ENCODE data around the gene TMEM62. TPM values are rescaled to one million over a fixed set of nuclear protein-coding genes. Genes with fewer than 3 reads are reported as not detected.
A peak's percentile ranks its signal among the peaks of the same experiment; 100 is the strongest.

Gene TMEM62
- total RNA-seq, 1 experiment from 2014 or later = 12.5 TPM

DNA sequence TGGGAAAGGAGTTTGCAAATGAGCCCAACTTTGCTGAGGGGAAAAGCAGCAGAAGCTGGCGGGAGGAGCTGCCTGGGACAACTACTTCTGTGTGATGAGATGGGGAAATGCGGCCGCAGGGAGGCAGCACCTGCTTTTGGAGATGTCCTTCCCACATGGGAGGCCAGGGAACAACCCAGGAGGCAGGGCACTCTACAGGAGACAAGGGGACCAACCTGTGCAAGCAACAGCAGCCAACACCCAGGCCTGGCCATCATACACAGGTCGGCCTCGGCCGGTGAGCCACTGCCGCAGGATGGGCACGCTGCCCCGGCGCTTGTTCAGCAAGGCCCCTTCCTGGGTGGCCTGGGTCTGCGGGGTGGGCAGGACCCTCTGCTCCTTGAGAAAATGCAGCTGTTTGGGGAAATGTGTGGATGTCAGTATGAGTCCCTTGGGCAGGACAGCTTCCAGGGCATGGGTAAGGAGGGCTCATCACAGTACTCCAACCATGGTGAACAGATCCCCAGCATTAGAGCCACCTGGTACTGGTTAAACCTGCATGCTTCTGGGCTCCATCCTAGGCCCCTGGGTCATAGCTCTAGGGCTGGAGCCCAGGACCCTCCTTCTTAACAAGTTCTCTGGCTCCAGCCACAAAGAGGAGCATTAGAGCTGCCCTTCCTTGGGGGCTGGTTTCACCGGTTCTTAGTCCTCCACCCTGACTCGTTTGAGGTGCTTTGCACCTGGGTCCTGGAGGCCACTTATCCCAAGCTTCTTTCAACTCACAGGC lies 75.9 kb downstream of the TMEM62 start:
- Histone ChIP-seq H3K4me1 (replicated peaks; ENCODE audit: insufficient read depth) (no peaks in the 10 kb centered on the region), H3K36me3 (ENCODE audit: low read depth) (no peaks in the 10 kb centered on the region), H4K20me1 (ENCODE audit: insufficient read depth) (no peaks in the 10 kb centered on the region), H3K4me2 (no peak overlapping the region), H3K4me3 (no peak overlapping the region), H2AFZ (no peak overlapping the region), H3F3A (ENCODE audit: insufficient read depth, low read depth) (no peaks in the 10 kb centered on the region), H3K27me3 (ENCODE audit: insufficient read depth, low read depth) (no peaks in the 10 kb centered on the region), H3K79me2 (ENCODE audit: low read depth) (no peaks in the 10 kb centered on the region), H3K27ac (no peak overlapping the region), H3K9me3 (ENCODE audit: insufficient read depth, low read depth) (no peaks in the 10 kb centered on the region), H3K9me2 (ENCODE audit: insufficient read depth) (no peaks in the 10 kb centered on the region)
- TF ChIP-seq CTCF (conservative IDR thresholded peaks at IDR 0.05) = 0 out of 2 replicates have a peak, but pooled peaks have one; percentile 21
- no peak for TF ChIP-seq EZH2 (IDR thresholded peaks at IDR 0.05; ENCODE audit: low read depth)
- POLR2A ChIA-PET (ENCODE audit: unreplicated experiment) = no interaction called here
- BruUV-seq (replicated peaks) = no TSS peak
- intact Hi-C loops (cut with micrococcal nuclease; ENCODE audit: unreplicated experiment) = no loop called here
- CTCF ChIA-PET = interaction anchor here (0.7 to 0.8 kb wide), 2 partner anchors 77 to 126 kb away, joined by 3 read pairs; no protein-coding TSS in a partner anchor
- DNase-seq = peak in 1 of 2 experiments; percentile 35

GRCh38 chr15:43210172-43210745 lies 76.9 kb downstream of the TMEM62 start:
- Histone ChIP-seq H3K79me2 (ENCODE audit: low read depth) (no peaks in the 10 kb centered on the region), H3K36me3 (ENCODE audit: low read depth) (no peaks in the 10 kb centered on the region), H3K4me3 (no peak overlapping the region), H3K27ac (no peak overlapping the region), H3K27me3 (ENCODE audit: insufficient read depth, low read depth) (no peaks in the 10 kb centered on the region), H3F3A (ENCODE audit: insufficient read depth, low read depth) (no peaks in the 10 kb centered on the region), H2AFZ (no peak overlapping the region), H3K9me2 (ENCODE audit: insufficient read depth) (no peaks in the 10 kb centered on the region), H3K4me1 (replicated peaks; ENCODE audit: insufficient read depth) (no peaks in the 10 kb centered on the region), H3K4me2 (no peak overlapping the region), H4K20me1 (ENCODE audit: insufficient read depth) (no peaks in the 10 kb centered on the region), H3K9me3 (ENCODE audit: insufficient read depth, low read depth) (no peaks in the 10 kb centered on the region)
- TF ChIP-seq EZH2 (IDR thresholded peaks at IDR 0.05; ENCODE audit: low read depth) = no peak
- no peak for TF ChIP-seq CTCF (conservative IDR thresholded peaks at IDR 0.05)
- no peak for DNase-seq
- ChIA-PET CTCF (interaction anchor here (0.8 kb wide), 1 partner anchor 125 kb away, joined by 3 read pairs; no protein-coding TSS in a partner anchor), POLR2A (ENCODE audit: unreplicated experiment) (no interaction called here)
- intact Hi-C loops (cut with micrococcal nuclease; ENCODE audit: unreplicated experiment) = no loop called here
- BruUV-seq (replicated peaks) = no TSS peak

- Histone ChIP-seq H3K4me3 (no peak overlapping the region), H3K4me2 (no peak overlapping the region), H3K36me3 (ENCODE audit: low read depth) (no peaks in the 10 kb centered on the region), H3K79me2 (ENCODE audit: low read depth) (no peaks in the 10 kb centered on the region), H4K20me1 (ENCODE audit: insufficient read depth) (no peaks in the 10 kb centered on the region), H3K27me3 (ENCODE audit: insufficient read depth, low read depth) (no peaks in the 10 kb centered on the region), H3K27ac (no peak overlapping the region), H3K9me3 (ENCODE audit: insufficient read depth, low read depth) (no peaks in the 10 kb centered on the region), H2AFZ (no peak overlapping the region), H3K4me1 (replicated peaks; ENCODE audit: insufficient read depth) (no peaks in the 10 kb centered on the region), H3K9me2 (ENCODE audit: insufficient read depth) (no peaks in the 10 kb centered on the region), H3F3A (ENCODE audit: insufficient read depth, low read depth) (no peaks in the 10 kb centered on the region)
- BruUV-seq (replicated peaks) = no TSS peak
- ChIA-PET CTCF (interaction anchor here (0.6 kb wide), 1 partner anchor 65 kb away, joined by 3 read pairs; no protein-coding TSS in a partner anchor), POLR2A (ENCODE audit: unreplicated experiment) (interaction anchor here (0.6 to 0.7 kb wide), 2 partner anchors 16 to 83 kb away, joined by 3 to 5 read pairs; no protein-coding TSS in a partner anchor)
- TF ChIP-seq CTCF (conservative IDR thresholded peaks at IDR 0.05) (no peak), EZH2 (IDR thresholded peaks at IDR 0.05; ENCODE audit: low read depth) (no peak)
- DNase-seq = no peak
- intact Hi-C loops (cut with micrococcal nuclease; ENCODE audit: unreplicated experiment) = no loop called here
Observed at GRCh38 chr15:43210807-43211206, 77.4 kb downstream of the TMEM62 start.

Measured in PC-9 (cell line).